Measurements from ENCODE around the gene SYT1.

SYT1 gene

GRCh38 chr12:79183003-79183402, 318.4 kb downstream of the SYT1 start:
- TF ChIP-seq FOXP2 (optimal IDR thresholded peaks at IDR 0.05; ENCODE audit: control extremely low read depth, extremely low read length, insufficient read depth), result no peak
- TF ChIP-seq EZH2 (IDR thresholded peaks at IDR 0.05), result no peak
- no peak for TF ChIP-seq POLR2AphosphoS5 (IDR thresholded peaks at IDR 0.05; ENCODE audit: borderline replicate concordance, low read depth, low read length)
- no peak for DNase-seq (ENCODE audit: low read depth, low spot score)
- H3K4me3 ChIP-seq, result no peak overlapping the region
- H3K27ac ChIP-seq, result peak overlapping the region; percentile 22; the same call in 1 of the 2 replicates
- H3K36me3 ChIP-seq (ENCODE audit: insufficient read depth, low read length), result no peaks in the 10 kb centered on the region
- no peak overlapping the region for H3K9ac ChIP-seq (ENCODE audit: insufficient read length)
- no peaks in the 10 kb centered on the region for H3K9me3 ChIP-seq (ENCODE audit: low read depth, low read length)

GRCh38 chr12:79183926-79184325, 319.4 kb downstream of the SYT1 start:
- no peak overlapping the region for H3K9ac ChIP-seq (ENCODE audit: insufficient read length)
- H3K36me3 ChIP-seq (ENCODE audit: insufficient read depth, low read length), result no peaks in the 10 kb centered on the region

GRCh38 chr12:79186506-79186905, 321.9 kb downstream of the SYT1 start:
- no peaks in the 10 kb centered on the region for H3K36me3 ChIP-seq (ENCODE audit: insufficient read depth, low read length)
- no peak overlapping the region for H3K4me3 ChIP-seq

More at GRCh38 chr12:79183926-79184325, 319.4 kb downstream of the SYT1 start:
- DNase-seq (ENCODE audit: low read depth, low spot score), result no peak
- no peaks in the 10 kb centered on the region for H3K9me3 ChIP-seq (ENCODE audit: low read depth, low read length)
- no peak overlapping the region for H3K4me3 ChIP-seq
- peak overlapping the region; percentile 22; the same call in 1 of the 2 replicates for H3K27ac ChIP-seq
- TF ChIP-seq POLR2AphosphoS5 (IDR thresholded peaks at IDR 0.05; ENCODE audit: borderline replicate concordance, low read depth, low read length), result no peak
- no peak for TF ChIP-seq FOXP2 (optimal IDR thresholded peaks at IDR 0.05; ENCODE audit: control extremely low read depth, extremely low read length, insufficient read depth)
- TF ChIP-seq EZH2 (IDR thresholded peaks at IDR 0.05), result no peak

GRCh38 chr12:79187032-79187431, 322.5 kb downstream of the SYT1 start:
- DNase-seq (ENCODE audit: low read depth, low spot score), result no peak
- H3K4me3 ChIP-seq, result no peak overlapping the region
- TF ChIP-seq EZH2 (IDR thresholded peaks at IDR 0.05) (no peak), POLR2AphosphoS5 (IDR thresholded peaks at IDR 0.05; ENCODE audit: borderline replicate concordance, low read depth, low read length) (no peak), FOXP2 (optimal IDR thresholded peaks at IDR 0.05; ENCODE audit: control extremely low read depth, extremely low read length, insufficient read depth) (no peak)

More at GRCh38 chr12:79186506-79186905, 321.9 kb downstream of the SYT1 start:
- TF ChIP-seq FOXP2 (optimal IDR thresholded peaks at IDR 0.05; ENCODE audit: control extremely low read depth, extremely low read length, insufficient read depth) (no peak), EZH2 (IDR thresholded peaks at IDR 0.05) (no peak), POLR2AphosphoS5 (IDR thresholded peaks at IDR 0.05; ENCODE audit: borderline replicate concordance, low read depth, low read length) (no peak; the same call in 1 of the 2 replicates)
- Histone ChIP-seq H3K9me3 (ENCODE audit: low read depth, low read length) (no peaks in the 10 kb centered on the region), H3K27ac (no peak overlapping the region), H3K9ac (ENCODE audit: insufficient read length) (no peak overlapping the region)
- DNase-seq (ENCODE audit: low read depth, low spot score), result no peak

GRCh38 chr12:79191391-79191790, 326.8 kb downstream of the SYT1 start:
- DNase-seq (ENCODE audit: low read depth, low spot score), result no peak
- Histone ChIP-seq H3K9ac (ENCODE audit: insufficient read length) (no peak overlapping the region), H3K9me3 (ENCODE audit: low read depth, low read length) (no peaks in the 10 kb centered on the region), H3K4me3 (no peak overlapping the region), H3K36me3 (ENCODE audit: insufficient read depth, low read length) (no peaks in the 10 kb centered on the region), H3K27ac (no peak overlapping the region)
- no peak for TF ChIP-seq FOXP2 (optimal IDR thresholded peaks at IDR 0.05; ENCODE audit: control extremely low read depth, extremely low read length, insufficient read depth)
- no peak for TF ChIP-seq EZH2 (IDR thresholded peaks at IDR 0.05)
- TF ChIP-seq POLR2AphosphoS5 (IDR thresholded peaks at IDR 0.05; ENCODE audit: borderline replicate concordance, low read depth, low read length), result no peak

More at GRCh38 chr12:79187032-79187431, 322.5 kb downstream of the SYT1 start:
- no peaks in the 10 kb centered on the region for H3K36me3 ChIP-seq (ENCODE audit: insufficient read depth, low read length)
- no peaks in the 10 kb centered on the region for H3K9me3 ChIP-seq (ENCODE audit: low read depth, low read length)
- no peak overlapping the region for H3K9ac ChIP-seq (ENCODE audit: insufficient read length)
- H3K27ac ChIP-seq, result no peak overlapping the region

- TF ChIP-seq FOXP2 (optimal IDR thresholded peaks at IDR 0.05; ENCODE audit: control extremely low read depth, extremely low read length, insufficient read depth) (no peak), POLR2AphosphoS5 (IDR thresholded peaks at IDR 0.05; ENCODE audit: borderline replicate concordance, low read depth, low read length) (no peak), EZH2 (IDR thresholded peaks at IDR 0.05) (no peak)
- DNase-seq (ENCODE audit: low read depth, low spot score), result no peak
- H3K9me3 ChIP-seq (ENCODE audit: low read depth, low read length), result no peaks in the 10 kb centered on the region
Observed at GRCh38 chr12:79194595-79194994, 330.0 kb downstream of the SYT1 start.

GRCh38 chr12:79199166-79199565, 334.6 kb downstream of the SYT1 start:
- no peaks in the 10 kb centered on the region for H3K36me3 ChIP-seq (ENCODE audit: insufficient read depth, low read length)
- no peak for DNase-seq (ENCODE audit: low read depth, low spot score)
- no peak overlapping the region for H3K4me3 ChIP-seq
- no peak for TF ChIP-seq FOXP2 (optimal IDR thresholded peaks at IDR 0.05; ENCODE audit: control extremely low read depth, extremely low read length, insufficient read depth)
- TF ChIP-seq EZH2 (IDR thresholded peaks at IDR 0.05), result no peak
- no peak for TF ChIP-seq POLR2AphosphoS5 (IDR thresholded peaks at IDR 0.05; ENCODE audit: borderline replicate concordance, low read depth, low read length)
- H3K9me3 ChIP-seq (ENCODE audit: low read depth, low read length), result no peaks in the 10 kb centered on the region
- no peak overlapping the region for H3K27ac ChIP-seq
- no peak overlapping the region for H3K9ac ChIP-seq (ENCODE audit: insufficient read length)

More at GRCh38 chr12:79194595-79194994, 330.0 kb downstream of the SYT1 start:
- no peaks in the 10 kb centered on the region for H3K36me3 ChIP-seq (ENCODE audit: insufficient read depth, low read length)
- no peak overlapping the region for H3K4me3 ChIP-seq
- H3K27ac ChIP-seq, result no peak overlapping the region
- no peak overlapping the region for H3K9ac ChIP-seq (ENCODE audit: insufficient read length)

GRCh38 chr12:79200176-79200575, 335.6 kb downstream of the SYT1 start:
- TF ChIP-seq EZH2 (IDR thresholded peaks at IDR 0.05), result no peak
- TF ChIP-seq FOXP2 (optimal IDR thresholded peaks at IDR 0.05; ENCODE audit: control extremely low read depth, extremely low read length, insufficient read depth), result no peak
- no peak for TF ChIP-seq POLR2AphosphoS5 (IDR thresholded peaks at IDR 0.05; ENCODE audit: borderline replicate concordance, low read depth, low read length)

More at GRCh38 chr12:79200176-79200575, 335.6 kb downstream of the SYT1 start:
- Histone ChIP-seq H3K27ac (no peak overlapping the region), H3K9ac (ENCODE audit: insufficient read length) (no peak overlapping the region), H3K9me3 (ENCODE audit: low read depth, low read length) (no peaks in the 10 kb centered on the region), H3K36me3 (ENCODE audit: insufficient read depth, low read length) (no peaks in the 10 kb centered on the region), H3K4me3 (no peak overlapping the region)
- DNase-seq (ENCODE audit: low read depth, low spot score), result no peak
